Brain pericyte (primary cell): ENCODE data around the gene DCDC2C.

ENCODE experiments used
- DNase-seq: peaks from one replicate; pipeline ENCODE4 v3.0.0-alpha.2; 2012; ENCODE audit warnings: low read depth, low spot score

DCDC2C gene

DNA sequence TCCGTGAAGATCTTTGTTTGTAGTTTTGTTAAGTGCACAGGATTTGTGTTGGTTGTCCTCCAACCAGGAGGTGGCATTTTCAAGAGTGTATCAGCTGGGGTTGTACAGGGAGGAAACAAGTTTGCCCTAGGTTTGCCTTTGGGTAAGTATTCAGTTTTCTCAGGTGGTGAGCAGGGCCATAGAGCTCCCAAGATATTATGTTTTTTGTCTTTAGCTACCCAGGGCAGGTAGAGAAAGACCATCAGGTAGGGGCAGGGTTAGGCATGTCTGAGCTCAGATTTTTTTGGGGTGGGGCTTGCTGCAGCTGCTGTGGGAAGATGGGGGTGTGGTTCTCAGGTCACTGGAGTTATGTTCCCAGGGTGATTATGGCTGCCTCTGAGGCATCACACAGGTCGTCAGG is 191.6 kb downstream of the DCDC2C start:
- DNase-seq, result no peak
